22Rv1 (cell line): ENCODE results near the gene GSK3B.

Experiments used
- ZFX ChIP-seq: fragments of 450-650 bp; IDR thresholded peaks from 2 replicates; pipeline ENCODE4 v1.6.1; 2017; ENCODE audit warnings: antibody characterized with exemption, borderline replicate concordance
- TF ChIP-seq, protein P1 (sequence below): fragments of 450-650 bp; IDR thresholded peaks from 2 replicates; pipeline ENCODE4 v1.5.1; 2017; ENCODE audit warnings: mild to moderate bottlenecking

DNA sequence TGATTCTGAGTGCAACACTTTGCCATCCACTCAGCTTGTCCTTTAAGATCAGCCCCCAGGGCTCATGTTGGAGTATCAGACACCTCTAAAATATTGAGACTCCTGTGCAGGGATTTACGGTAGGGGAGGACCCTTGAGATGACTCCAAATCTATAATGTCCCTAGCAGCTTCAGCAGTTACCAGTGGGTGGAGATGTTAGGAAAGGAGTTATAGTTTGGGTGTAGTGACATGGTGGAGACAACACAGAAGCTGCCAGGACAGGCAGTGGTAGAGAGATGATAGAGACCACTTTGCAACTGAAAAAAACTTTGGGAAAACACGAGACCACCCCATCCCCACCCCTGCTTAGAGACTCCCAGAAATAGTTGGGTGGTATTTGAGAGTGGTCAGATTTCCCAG is 43.3 kb upstream of the GSK3B start:
- TF ChIP-seq, protein P1, sequence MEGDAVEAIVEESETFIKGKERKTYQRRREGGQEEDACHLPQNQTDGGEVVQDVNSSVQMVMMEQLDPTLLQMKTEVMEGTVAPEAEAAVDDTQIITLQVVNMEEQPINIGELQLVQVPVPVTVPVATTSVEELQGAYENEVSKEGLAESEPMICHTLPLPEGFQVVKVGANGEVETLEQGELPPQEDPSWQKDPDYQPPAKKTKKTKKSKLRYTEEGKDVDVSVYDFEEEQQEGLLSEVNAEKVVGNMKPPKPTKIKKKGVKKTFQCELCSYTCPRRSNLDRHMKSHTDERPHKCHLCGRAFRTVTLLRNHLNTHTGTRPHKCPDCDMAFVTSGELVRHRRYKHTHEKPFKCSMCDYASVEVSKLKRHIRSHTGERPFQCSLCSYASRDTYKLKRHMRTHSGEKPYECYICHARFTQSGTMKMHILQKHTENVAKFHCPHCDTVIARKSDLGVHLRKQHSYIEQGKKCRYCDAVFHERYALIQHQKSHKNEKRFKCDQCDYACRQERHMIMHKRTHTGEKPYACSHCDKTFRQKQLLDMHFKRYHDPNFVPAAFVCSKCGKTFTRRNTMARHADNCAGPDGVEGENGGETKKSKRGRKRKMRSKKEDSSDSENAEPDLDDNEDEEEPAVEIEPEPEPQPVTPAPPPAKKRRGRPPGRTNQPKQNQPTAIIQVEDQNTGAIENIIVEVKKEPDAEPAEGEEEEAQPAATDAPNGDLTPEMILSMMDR: no peak
- TF ChIP-seq ZFX: no peak
